K562 (cell line): ENCODE results near the gene MED13L.

Experiments used
- CAMTA2 ChIP-seq: fragments of 250-450 bp; sonication (Bioruptor Pico); conservative IDR thresholded peaks from 2 replicates; pipeline ENCODE4 v1.5.1; 2022
- CHCHD3 ChIP-seq: fragments of 250-450 bp; sonication (Bioruptor Pico); IDR thresholded peaks from 2 replicates; pipeline ENCODE4 v2.1.2; 2022; ENCODE audit warnings: mild to moderate bottlenecking
- EZH2 ChIP-seq: IDR thresholded peaks from 2 replicates; pipeline ENCODE4 v1.6.1; 2012; ENCODE audit warnings: low read depth, mild to moderate bottlenecking, inconsistent platforms, low read length, borderline replicate concordance
- ILF3 ChIP-seq: fragments of 450-650 bp; IDR thresholded peaks from 2 replicates; pipeline ENCODE4 v1.6.1; 2018; ENCODE audit warnings: antibody characterized with exemption, mild to moderate bottlenecking, moderate library complexity, borderline replicate concordance
- NFYB ChIP-seq: IDR thresholded peaks from 2 replicates; pipeline ENCODE4 v1.6.1; 2011; ENCODE audit warnings: mild to moderate bottlenecking, moderate library complexity; ENCODE audit not compliant: insufficient read length; ENCODE audit errors: extremely low read depth
- POLR2A ChIP-seq: fragments of 450-650 bp; conservative IDR thresholded peaks from 2 replicates; pipeline ENCODE4 v1.6.1; 2016
- SMARCE1 ChIP-seq: fragments of 450-650 bp; IDR thresholded peaks from 2 replicates; pipeline ENCODE4 v1.7.1; 2016; ENCODE audit warnings: mild to moderate bottlenecking
- STAT5B ChIP-seq: fragments of 250-450 bp; sonication (Bioruptor Pico); IDR thresholded peaks from 2 replicates; pipeline ENCODE4 v1.8.0; 2021; ENCODE audit warnings: mild to moderate bottlenecking, inconsistent platforms
- TAF7 ChIP-seq: fragments of 450-650 bp; IDR thresholded peaks from 2 replicates; pipeline ENCODE4 v1.6.1; 2016; ENCODE audit warnings: missing genetic modification characterization, missing compliant biosample characterization
- ZC3H4 ChIP-seq: sonication (generic); formaldehyde crosslinking; IDR thresholded peaks from 2 replicates; pipeline ENCODE4 v1.9.0; 2021; ENCODE audit warnings: missing genetic modification reagents, borderline replicate concordance
- ZNF3 ChIP-seq: fragments of 250-450 bp; sonication (Bioruptor Pico); IDR thresholded peaks from 2 replicates; pipeline ENCODE4 v1.5.0; 2021; ENCODE audit warnings: mild to moderate bottlenecking, moderate library complexity
- TF ChIP-seq, protein P1 (sequence below): sonication (generic); formaldehyde crosslinking; IDR thresholded peaks from 2 replicates; pipeline ENCODE4 v1.4.0; 2020; ENCODE audit warnings: mild to moderate bottlenecking, missing genetic modification reagents
- TF ChIP-seq, protein P2 (sequence below): sonication (generic); formaldehyde crosslinking; IDR thresholded peaks from 2 replicates; pipeline ENCODE4 v1.5.0; 2020; ENCODE audit warnings: missing genetic modification reagents
- TF ChIP-seq, protein P3 (sequence below), 3 experiments: IDR thresholded peaks in 2 of 3; conservative IDR thresholded peaks in 1 of 3; 2 replicates each; pipeline ENCODE4 v1.5.1; 2011 to 2012; ENCODE audit warnings: low read length in 3 of 3, mild to moderate bottlenecking in 3 of 3, control low read depth in 2 of 3, improper control_type of control experiment in 1 of 3, inconsistent platforms in 1 of 3, low read depth in 1 of 3, mixed read lengths in 1 of 3, moderate library complexity in 1 of 3; ENCODE audit not compliant: insufficient read depth in 2 of 3

DNA sequence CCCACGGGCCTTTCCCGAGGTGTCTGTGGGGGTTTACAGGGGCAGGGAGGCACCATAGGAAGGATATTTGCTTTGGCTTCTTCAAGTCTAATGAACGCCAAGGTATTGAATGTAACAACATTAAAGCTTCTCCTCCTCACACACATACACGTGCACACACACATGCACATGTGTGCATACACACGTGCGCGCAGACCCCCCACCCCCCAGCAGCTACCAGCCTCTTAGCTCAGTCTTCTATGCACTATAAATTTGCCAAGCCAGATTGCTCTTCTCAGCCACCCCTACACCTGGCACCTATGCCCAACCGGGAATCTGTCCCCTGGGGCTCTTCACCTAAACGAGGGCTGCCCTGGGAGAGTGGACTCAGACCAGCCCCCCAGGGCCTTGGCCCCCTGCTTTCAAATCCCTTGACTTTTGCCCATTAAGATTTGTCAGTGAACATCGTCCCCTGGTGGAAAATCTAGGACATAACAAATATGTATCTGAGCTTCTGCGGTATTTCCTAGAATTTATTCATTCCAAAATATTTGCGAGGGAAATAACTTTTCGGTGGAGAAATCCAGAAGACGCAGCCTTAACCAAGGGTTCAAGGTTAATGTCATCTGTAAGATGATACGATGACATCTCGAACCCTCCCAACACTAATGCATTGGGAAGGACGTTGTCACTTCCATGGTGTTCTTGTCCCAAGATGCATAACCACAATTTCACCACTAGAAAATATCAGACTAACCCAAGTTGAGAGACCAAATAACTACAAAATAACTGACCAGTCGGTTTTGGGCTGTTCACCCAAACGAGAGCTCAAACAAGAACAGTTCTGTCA is 330.4 kb downstream of the MED13L start:
- TF ChIP-seq, protein P1, sequence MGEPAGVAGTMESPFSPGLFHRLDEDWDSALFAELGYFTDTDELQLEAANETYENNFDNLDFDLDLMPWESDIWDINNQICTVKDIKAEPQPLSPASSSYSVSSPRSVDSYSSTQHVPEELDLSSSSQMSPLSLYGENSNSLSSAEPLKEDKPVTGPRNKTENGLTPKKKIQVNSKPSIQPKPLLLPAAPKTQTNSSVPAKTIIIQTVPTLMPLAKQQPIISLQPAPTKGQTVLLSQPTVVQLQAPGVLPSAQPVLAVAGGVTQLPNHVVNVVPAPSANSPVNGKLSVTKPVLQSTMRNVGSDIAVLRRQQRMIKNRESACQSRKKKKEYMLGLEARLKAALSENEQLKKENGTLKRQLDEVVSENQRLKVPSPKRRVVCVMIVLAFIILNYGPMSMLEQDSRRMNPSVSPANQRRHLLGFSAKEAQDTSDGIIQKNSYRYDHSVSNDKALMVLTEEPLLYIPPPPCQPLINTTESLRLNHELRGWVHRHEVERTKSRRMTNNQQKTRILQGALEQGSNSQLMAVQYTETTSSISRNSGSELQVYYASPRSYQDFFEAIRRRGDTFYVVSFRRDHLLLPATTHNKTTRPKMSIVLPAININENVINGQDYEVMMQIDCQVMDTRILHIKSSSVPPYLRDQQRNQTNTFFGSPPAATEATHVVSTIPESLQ: no peak
- no peak for TF ChIP-seq EZH2
- TF ChIP-seq, protein P2, sequence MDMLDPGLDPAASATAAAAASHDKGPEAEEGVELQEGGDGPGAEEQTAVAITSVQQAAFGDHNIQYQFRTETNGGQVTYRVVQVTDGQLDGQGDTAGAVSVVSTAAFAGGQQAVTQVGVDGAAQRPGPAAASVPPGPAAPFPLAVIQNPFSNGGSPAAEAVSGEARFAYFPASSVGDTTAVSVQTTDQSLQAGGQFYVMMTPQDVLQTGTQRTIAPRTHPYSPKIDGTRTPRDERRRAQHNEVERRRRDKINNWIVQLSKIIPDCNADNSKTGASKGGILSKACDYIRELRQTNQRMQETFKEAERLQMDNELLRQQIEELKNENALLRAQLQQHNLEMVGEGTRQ (CRISPR knock-in tag): no peak
- TF ChIP-seq ZC3H4 (CRISPR knock-in tag): no peak
- TF ChIP-seq SMARCE1: no peak
- TF ChIP-seq TAF7 (tag): no peak
- TF ChIP-seq NFYB: no peak
- TF ChIP-seq, protein P3, sequence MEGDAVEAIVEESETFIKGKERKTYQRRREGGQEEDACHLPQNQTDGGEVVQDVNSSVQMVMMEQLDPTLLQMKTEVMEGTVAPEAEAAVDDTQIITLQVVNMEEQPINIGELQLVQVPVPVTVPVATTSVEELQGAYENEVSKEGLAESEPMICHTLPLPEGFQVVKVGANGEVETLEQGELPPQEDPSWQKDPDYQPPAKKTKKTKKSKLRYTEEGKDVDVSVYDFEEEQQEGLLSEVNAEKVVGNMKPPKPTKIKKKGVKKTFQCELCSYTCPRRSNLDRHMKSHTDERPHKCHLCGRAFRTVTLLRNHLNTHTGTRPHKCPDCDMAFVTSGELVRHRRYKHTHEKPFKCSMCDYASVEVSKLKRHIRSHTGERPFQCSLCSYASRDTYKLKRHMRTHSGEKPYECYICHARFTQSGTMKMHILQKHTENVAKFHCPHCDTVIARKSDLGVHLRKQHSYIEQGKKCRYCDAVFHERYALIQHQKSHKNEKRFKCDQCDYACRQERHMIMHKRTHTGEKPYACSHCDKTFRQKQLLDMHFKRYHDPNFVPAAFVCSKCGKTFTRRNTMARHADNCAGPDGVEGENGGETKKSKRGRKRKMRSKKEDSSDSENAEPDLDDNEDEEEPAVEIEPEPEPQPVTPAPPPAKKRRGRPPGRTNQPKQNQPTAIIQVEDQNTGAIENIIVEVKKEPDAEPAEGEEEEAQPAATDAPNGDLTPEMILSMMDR (IDR thresholded peaks at IDR 0.05 in 2 of 3, conservative IDR thresholded peaks at IDR 0.05 in 1 of 3; ENCODE audit: insufficient read depth in 2 of 3, low read depth in 1 of 3, low read length in 3 of 3): peak; percentile 63 to 84 (median 76)
- TF ChIP-seq POLR2A: no peak
- TF ChIP-seq ILF3: no peak
- no peak for TF ChIP-seq CHCHD3 (CRISPR knock-in tag)
- TF ChIP-seq CAMTA2 (CRISPR knock-in tag): no peak
- no peak for TF ChIP-seq ZNF3 (CRISPR knock-in tag)
- TF ChIP-seq STAT5B (CRISPR knock-in tag): no peak
